ENCODE data around the gene RTTN.
A peak's percentile ranks its signal among the peaks of the same experiment; 100 is the strongest.

RTTN gene

GRCh38 chr18:70148039-70148938 lies 57.2 kb downstream of the RTTN start:
- no peak overlapping the region for H3K4me3 ChIP-seq (ENCODE audit: control insufficient read depth in 1 of 7, extremely low read depth in 1 of 7, insufficient read depth in 4 of 7, low read depth in 2 of 7, low read length in 6 of 7)
- peaks cover 6 to 37% (median 19%) of the 10 kb centered on the region in 4 experiments for H3K36me3 ChIP-seq (ENCODE audit: control insufficient read depth in 4 of 4, insufficient read depth in 4 of 4, low read length in 3 of 4)
- no peaks in the 10 kb centered on the region for H3K9me3 ChIP-seq (ENCODE audit: control extremely low read depth in 1 of 5, control insufficient read depth in 4 of 5, insufficient read depth in 2 of 5, low read depth in 1 of 5, low read length in 4 of 5)
- no peak overlapping the region for H3K27ac ChIP-seq (ENCODE audit: insufficient read depth in 1 of 2, low read depth in 1 of 2, low read length in 2 of 2, poor library complexity in 1 of 2, severe bottlenecking in 2 of 2)
- POLR2A ChIA-PET, result no interaction called here
- no peaks in the 10 kb centered on the region for H3K27me3 ChIP-seq (replicated peaks in 2 of 5; ENCODE audit: control insufficient read depth in 4 of 5, insufficient read depth in 5 of 5, low read length in 4 of 5)
- WGBS (ENCODE audit: insufficient coverage), result 92% methylated on average over 6 of the region's 8 CpGs
- CTCF ChIA-PET, result interaction anchor here (0.7 kb wide), 1 partner anchor 285 kb away, joined by 3 read pairs; no protein-coding TSS in a partner anchor
- no peak for DNase-seq
- peaks cover 7 to 17% (median 13%) of the 10 kb centered on the region in 4 experiments for H3K4me1 ChIP-seq (ENCODE audit: control extremely low read depth in 1 of 4, control insufficient read depth in 4 of 4, insufficient read depth in 4 of 4, low read length in 3 of 4)

GRCh38 chr18:70146174-70146573 lies 59.3 kb downstream of the RTTN start:
- no peaks in the 10 kb centered on the region for H3K27me3 ChIP-seq (replicated peaks in 2 of 5; ENCODE audit: control insufficient read depth in 4 of 5, insufficient read depth in 5 of 5, low read length in 4 of 5)
- CTCF ChIA-PET, result no interaction called here
- peaks cover 4 to 7% (median 6%) of the 10 kb centered on the region in 4 experiments for H3K4me1 ChIP-seq (ENCODE audit: control extremely low read depth in 1 of 4, control insufficient read depth in 4 of 4, insufficient read depth in 4 of 4, low read length in 3 of 4)
- peaks cover 6 to 42% (median 23%) of the 10 kb centered on the region in 4 experiments for H3K36me3 ChIP-seq (ENCODE audit: control insufficient read depth in 4 of 4, insufficient read depth in 4 of 4, low read length in 3 of 4)
- no peaks in the 10 kb centered on the region for H3K9me3 ChIP-seq (ENCODE audit: control extremely low read depth in 1 of 5, control insufficient read depth in 4 of 5, insufficient read depth in 2 of 5, low read depth in 1 of 5, low read length in 4 of 5)
- POLR2A ChIA-PET, result no interaction called here
- no peak for DNase-seq
- H3K4me3 ChIP-seq (ENCODE audit: control insufficient read depth in 1 of 7, extremely low read depth in 1 of 7, insufficient read depth in 4 of 7, low read depth in 2 of 7, low read length in 6 of 7), result no peak overlapping the region
- no peak overlapping the region for H3K27ac ChIP-seq (ENCODE audit: insufficient read depth in 1 of 2, low read depth in 1 of 2, low read length in 2 of 2, poor library complexity in 1 of 2, severe bottlenecking in 2 of 2)
- 100% methylated on average over 1 of the region's 2 CpGs for WGBS (ENCODE audit: insufficient coverage)

GRCh38 chr18:70142001-70142400 lies 63.5 kb downstream of the RTTN start:
- H3K36me3 ChIP-seq (ENCODE audit: control insufficient read depth in 4 of 4, insufficient read depth in 4 of 4, low read length in 3 of 4), result peaks cover 5 to 32% (median 14%) of the 10 kb centered on the region in 4 experiments
- ChIA-PET POLR2A (no interaction called here), CTCF (interaction anchor here (1.2 to 2.4 kb wide), 2 partner anchors 10 to 13 kb away, joined by 3 to 6 read pairs; no protein-coding TSS in a partner anchor)

GRCh38 chr18:70139138-70139537 lies 66.3 kb downstream of the RTTN start:
- Histone ChIP-seq H3K4me3 (ENCODE audit: control insufficient read depth in 1 of 7, extremely low read depth in 1 of 7, insufficient read depth in 4 of 7, low read depth in 2 of 7, low read length in 6 of 7) (no peak overlapping the region), H3K27me3 (replicated peaks in 2 of 5; ENCODE audit: control insufficient read depth in 4 of 5, insufficient read depth in 5 of 5, low read length in 4 of 5) (no peaks in the 10 kb centered on the region), H3K9me3 (ENCODE audit: control extremely low read depth in 1 of 5, control insufficient read depth in 4 of 5, insufficient read depth in 2 of 5, low read depth in 1 of 5, low read length in 4 of 5) (no peaks in the 10 kb centered on the region), H3K36me3 (ENCODE audit: control insufficient read depth in 4 of 4, insufficient read depth in 4 of 4, low read length in 3 of 4) (peaks cover 2 to 17% (median 10%) of the 10 kb centered on the region in 4 experiments), H3K27ac (ENCODE audit: insufficient read depth in 1 of 2, low read depth in 1 of 2, low read length in 2 of 2, poor library complexity in 1 of 2, severe bottlenecking in 2 of 2) (no peak overlapping the region), H3K4me1 (ENCODE audit: control extremely low read depth in 1 of 4, control insufficient read depth in 4 of 4, insufficient read depth in 4 of 4, low read length in 3 of 4) (peaks cover 0 to 6% (median 0%) of the 10 kb centered on the region in 4 experiments)
- ChIA-PET CTCF (interaction anchor here (0.9 kb wide), 1 partner anchor 314 kb away, joined by 3 read pairs; no protein-coding TSS in a partner anchor), POLR2A (interaction anchor here (0.6 kb wide), 1 partner anchor 10 kb away, joined by 3 read pairs; no protein-coding TSS in a partner anchor)
- WGBS (ENCODE audit: insufficient coverage), result no CpG with 5 or more reads among the region's 1 CpG
- DNase-seq, result no peak

More at GRCh38 chr18:70142001-70142400, 63.5 kb downstream of the RTTN start:
- Histone ChIP-seq H3K4me1 (ENCODE audit: control extremely low read depth in 1 of 4, control insufficient read depth in 4 of 4, insufficient read depth in 4 of 4, low read length in 3 of 4) (no peaks in the 10 kb centered on the region), H3K27ac (ENCODE audit: insufficient read depth in 1 of 2, low read depth in 1 of 2, low read length in 2 of 2, poor library complexity in 1 of 2, severe bottlenecking in 2 of 2) (no peak overlapping the region), H3K9me3 (ENCODE audit: control extremely low read depth in 1 of 5, control insufficient read depth in 4 of 5, insufficient read depth in 2 of 5, low read depth in 1 of 5, low read length in 4 of 5) (no peaks in the 10 kb centered on the region), H3K4me3 (ENCODE audit: control insufficient read depth in 1 of 7, extremely low read depth in 1 of 7, insufficient read depth in 4 of 7, low read depth in 2 of 7, low read length in 6 of 7) (no peak overlapping the region), H3K27me3 (replicated peaks in 2 of 5; ENCODE audit: control insufficient read depth in 4 of 5, insufficient read depth in 5 of 5, low read length in 4 of 5) (no peaks in the 10 kb centered on the region)
- DNase-seq, result peak in 2 of 3 donors; percentile 22 to 51
- WGBS (ENCODE audit: insufficient coverage), result 70% methylated on average over 3 of the region's 3 CpGs

GRCh38 chr18:70135604-70136003 lies 69.9 kb downstream of the RTTN start:
- CTCF ChIA-PET, result no interaction called here

GRCh38 chr18:70132999-70133398 lies 72.5 kb downstream of the RTTN start:
- Histone ChIP-seq H3K27me3 (replicated peaks in 2 of 5; ENCODE audit: control insufficient read depth in 4 of 5, insufficient read depth in 5 of 5, low read length in 4 of 5) (no peaks in the 10 kb centered on the region), H3K4me1 (ENCODE audit: control extremely low read depth in 1 of 4, control insufficient read depth in 4 of 4, insufficient read depth in 4 of 4, low read length in 3 of 4) (peaks cover 0 to 6% (median 0%) of the 10 kb centered on the region in 4 experiments), H3K4me3 (ENCODE audit: control insufficient read depth in 1 of 7, extremely low read depth in 1 of 7, insufficient read depth in 4 of 7, low read depth in 2 of 7, low read length in 6 of 7) (no peak overlapping the region), H3K27ac (ENCODE audit: insufficient read depth in 1 of 2, low read depth in 1 of 2, low read length in 2 of 2, poor library complexity in 1 of 2, severe bottlenecking in 2 of 2) (no peak overlapping the region), H3K9me3 (ENCODE audit: control extremely low read depth in 1 of 5, control insufficient read depth in 4 of 5, insufficient read depth in 2 of 5, low read depth in 1 of 5, low read length in 4 of 5) (no peaks in the 10 kb centered on the region), H3K36me3 (ENCODE audit: control insufficient read depth in 4 of 4, insufficient read depth in 4 of 4, low read length in 3 of 4) (peaks cover 0 to 22% (median 14%) of the 10 kb centered on the region in 4 experiments)
- WGBS (ENCODE audit: insufficient coverage), result 100% methylated on average over 1 of the region's 2 CpGs
- CTCF ChIA-PET, result interaction anchor here (1.4 to 1.6 kb wide), 2 partner anchors 9 to 301 kb away, joined by 4 to 6 read pairs; no protein-coding TSS in a partner anchor
- POLR2A ChIA-PET, result no interaction called here
- no peak for DNase-seq

More at GRCh38 chr18:70135604-70136003, 69.9 kb downstream of the RTTN start:
- H3K9me3 ChIP-seq (ENCODE audit: control extremely low read depth in 1 of 5, control insufficient read depth in 4 of 5, insufficient read depth in 2 of 5, low read depth in 1 of 5, low read length in 4 of 5), result no peaks in the 10 kb centered on the region
- peaks cover 0 to 16% (median 8%) of the 10 kb centered on the region in 4 experiments for H3K36me3 ChIP-seq (ENCODE audit: control insufficient read depth in 4 of 4, insufficient read depth in 4 of 4, low read length in 3 of 4)
- peaks cover 0 to 6% (median 0%) of the 10 kb centered on the region in 4 experiments for H3K4me1 ChIP-seq (ENCODE audit: control extremely low read depth in 1 of 4, control insufficient read depth in 4 of 4, insufficient read depth in 4 of 4, low read length in 3 of 4)
- H3K4me3 ChIP-seq (ENCODE audit: control insufficient read depth in 1 of 7, extremely low read depth in 1 of 7, insufficient read depth in 4 of 7, low read depth in 2 of 7, low read length in 6 of 7), result no peak overlapping the region
- peak overlapping the region in 1 of 2 experiments; percentile 15 for H3K27ac ChIP-seq (ENCODE audit: insufficient read depth in 1 of 2, low read depth in 1 of 2, low read length in 2 of 2, poor library complexity in 1 of 2, severe bottlenecking in 2 of 2)
- POLR2A ChIA-PET, result no interaction called here
- DNase-seq, result peak in 2 of 3 donors; percentile 65 to 71
- H3K27me3 ChIP-seq (replicated peaks in 2 of 5; ENCODE audit: control insufficient read depth in 4 of 5, insufficient read depth in 5 of 5, low read length in 4 of 5), result no peaks in the 10 kb centered on the region
- WGBS (ENCODE audit: insufficient coverage), result no CpG with 5 or more reads among the region's 2 CpGs

GRCh38 chr18:70128271-70128670 lies 77.2 kb downstream of the RTTN start:
- H3K4me3 ChIP-seq (ENCODE audit: control insufficient read depth in 1 of 7, extremely low read depth in 1 of 7, insufficient read depth in 4 of 7, low read depth in 2 of 7, low read length in 6 of 7), result no peak overlapping the region
- POLR2A ChIA-PET, result no interaction called here

More at GRCh38 chr18:70128271-70128670, 77.2 kb downstream of the RTTN start:
- Histone ChIP-seq H3K4me1 (ENCODE audit: control extremely low read depth in 1 of 4, control insufficient read depth in 4 of 4, insufficient read depth in 4 of 4, low read length in 3 of 4) (no peaks in the 10 kb centered on the region), H3K27ac (ENCODE audit: insufficient read depth in 1 of 2, low read depth in 1 of 2, low read length in 2 of 2, poor library complexity in 1 of 2, severe bottlenecking in 2 of 2) (no peak overlapping the region), H3K27me3 (replicated peaks in 2 of 5; ENCODE audit: control insufficient read depth in 4 of 5, insufficient read depth in 5 of 5, low read length in 4 of 5) (no peaks in the 10 kb centered on the region), H3K9me3 (ENCODE audit: control extremely low read depth in 1 of 5, control insufficient read depth in 4 of 5, insufficient read depth in 2 of 5, low read depth in 1 of 5, low read length in 4 of 5) (no peaks in the 10 kb centered on the region), H3K36me3 (ENCODE audit: control insufficient read depth in 4 of 4, insufficient read depth in 4 of 4, low read length in 3 of 4) (peaks cover 3 to 31% (median 18%) of the 10 kb centered on the region in 4 experiments)
- CTCF ChIA-PET, result no interaction called here
- no peak for DNase-seq
- no CpG with 5 or more reads among the region's 2 CpGs for WGBS (ENCODE audit: insufficient coverage)

Measured in common myeloid progenitor, CD34-positive (primary cell).